ENCODE data around the gene TMEFF2.

The TMEFF2 gene

DNA sequence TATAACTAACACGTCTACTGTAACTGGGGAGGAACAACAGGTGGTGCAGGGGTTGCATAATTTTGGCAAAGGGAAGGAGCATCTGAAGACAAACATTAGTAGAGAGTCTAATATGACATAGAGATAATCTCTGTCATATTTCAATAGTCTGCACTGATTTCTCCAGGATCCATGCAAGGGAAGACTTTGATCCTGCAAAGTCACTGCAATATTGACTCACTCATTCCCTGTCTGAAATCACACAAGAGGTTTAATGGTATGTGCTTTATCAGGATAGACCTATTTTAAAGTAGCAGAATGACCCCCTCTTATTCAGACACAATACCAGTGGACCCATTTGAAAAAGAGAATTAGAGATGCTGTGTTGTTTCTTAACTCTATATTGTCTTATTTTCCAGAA, 249.1 kb downstream of the TMEFF2 start:
- no peak overlapping the region for H3K4me2 ChIP-seq (ENCODE audit: low read depth, low read length, poor library complexity, severe bottlenecking)
- TF ChIP-seq, protein P1, sequence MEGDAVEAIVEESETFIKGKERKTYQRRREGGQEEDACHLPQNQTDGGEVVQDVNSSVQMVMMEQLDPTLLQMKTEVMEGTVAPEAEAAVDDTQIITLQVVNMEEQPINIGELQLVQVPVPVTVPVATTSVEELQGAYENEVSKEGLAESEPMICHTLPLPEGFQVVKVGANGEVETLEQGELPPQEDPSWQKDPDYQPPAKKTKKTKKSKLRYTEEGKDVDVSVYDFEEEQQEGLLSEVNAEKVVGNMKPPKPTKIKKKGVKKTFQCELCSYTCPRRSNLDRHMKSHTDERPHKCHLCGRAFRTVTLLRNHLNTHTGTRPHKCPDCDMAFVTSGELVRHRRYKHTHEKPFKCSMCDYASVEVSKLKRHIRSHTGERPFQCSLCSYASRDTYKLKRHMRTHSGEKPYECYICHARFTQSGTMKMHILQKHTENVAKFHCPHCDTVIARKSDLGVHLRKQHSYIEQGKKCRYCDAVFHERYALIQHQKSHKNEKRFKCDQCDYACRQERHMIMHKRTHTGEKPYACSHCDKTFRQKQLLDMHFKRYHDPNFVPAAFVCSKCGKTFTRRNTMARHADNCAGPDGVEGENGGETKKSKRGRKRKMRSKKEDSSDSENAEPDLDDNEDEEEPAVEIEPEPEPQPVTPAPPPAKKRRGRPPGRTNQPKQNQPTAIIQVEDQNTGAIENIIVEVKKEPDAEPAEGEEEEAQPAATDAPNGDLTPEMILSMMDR (IDR thresholded peaks at IDR 0.05; ENCODE audit: insufficient read depth, low read length, poor library complexity, severe bottlenecking) = no peak
- no peak for TF ChIP-seq EZH2phosphoT487 (conservative IDR thresholded peaks at IDR 0.05; ENCODE audit: low read length)
- H3K9ac ChIP-seq (ENCODE audit: low read length) = no peak overlapping the region
- H3K4me3 ChIP-seq (ENCODE audit: insufficient read depth, low read length, poor library complexity, severe bottlenecking) = no peak overlapping the region
- H3K9me2 ChIP-seq (replicated peaks; ENCODE audit: insufficient read depth, low read length) = no peaks in the 10 kb centered on the region
- H3K27ac ChIP-seq (ENCODE audit: low read depth, low read length) = no peak overlapping the region
- H3K36me3 ChIP-seq (ENCODE audit: low read length) = no peaks in the 10 kb centered on the region
- no peaks in the 10 kb centered on the region for H3K9me3 ChIP-seq (ENCODE audit: insufficient read depth, low read length)
- H3F3A ChIP-seq (ENCODE audit: insufficient read depth) = no peaks in the 10 kb centered on the region
- H3K27me3 ChIP-seq (ENCODE audit: low read length) = no peaks in the 10 kb centered on the region
- H3K79me2 ChIP-seq (ENCODE audit: insufficient read depth, low read length) = no peaks in the 10 kb centered on the region
- H4K20me1 ChIP-seq (ENCODE audit: low read depth, low read length) = no peaks in the 10 kb centered on the region
- no peak overlapping the region for H2AFZ ChIP-seq (ENCODE audit: low read depth, low read length, severe bottlenecking)

DNA sequence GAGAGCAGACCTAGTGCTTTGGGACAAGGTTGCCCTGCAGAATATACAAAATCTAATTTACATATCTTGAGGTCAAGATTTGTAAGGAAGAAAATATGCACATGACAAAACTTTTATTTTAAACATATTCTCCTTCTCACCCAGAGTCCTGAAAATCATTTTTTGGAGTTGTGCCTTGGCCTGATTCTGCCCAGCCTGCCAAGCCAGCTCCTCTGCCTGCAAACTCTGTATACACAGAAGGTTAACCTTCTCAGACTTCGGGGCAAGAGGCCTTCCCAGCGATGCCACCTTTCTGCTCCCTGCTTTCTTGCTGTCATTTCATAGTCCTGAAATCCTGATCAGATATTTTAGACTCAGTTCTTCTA, 252.0 kb downstream of the TMEFF2 start:
- no peaks in the 10 kb centered on the region for H3F3A ChIP-seq (ENCODE audit: insufficient read depth)
- H3K9ac ChIP-seq (ENCODE audit: low read length) = no peak overlapping the region
- no peak overlapping the region for H3K4me3 ChIP-seq (ENCODE audit: insufficient read depth, low read length, poor library complexity, severe bottlenecking)
- H3K27me3 ChIP-seq (ENCODE audit: low read length) = no peaks in the 10 kb centered on the region
- H4K20me1 ChIP-seq (ENCODE audit: low read depth, low read length) = no peaks in the 10 kb centered on the region
- no peaks in the 10 kb centered on the region for H3K79me2 ChIP-seq (ENCODE audit: insufficient read depth, low read length)
- no peaks in the 10 kb centered on the region for H3K9me3 ChIP-seq (ENCODE audit: insufficient read depth, low read length)
- no peaks in the 10 kb centered on the region for H3K9me2 ChIP-seq (replicated peaks; ENCODE audit: insufficient read depth, low read length)
- H3K4me2 ChIP-seq (ENCODE audit: low read depth, low read length, poor library complexity, severe bottlenecking) = no peak overlapping the region
- TF ChIP-seq EZH2phosphoT487 (conservative IDR thresholded peaks at IDR 0.05; ENCODE audit: low read length) = no peak
- TF ChIP-seq, protein P1 (IDR thresholded peaks at IDR 0.05; ENCODE audit: insufficient read depth, low read length, poor library complexity, severe bottlenecking) = no peak
- no peak overlapping the region for H3K27ac ChIP-seq (ENCODE audit: low read depth, low read length)
- H3K36me3 ChIP-seq (ENCODE audit: low read length) = no peaks in the 10 kb centered on the region
- no peak overlapping the region for H2AFZ ChIP-seq (ENCODE audit: low read depth, low read length, severe bottlenecking)

GRCh38 chr2:191942090-191942738, 252.5 kb downstream of the TMEFF2 start:
- H3K9me3 ChIP-seq (ENCODE audit: insufficient read depth, low read length) = no peaks in the 10 kb centered on the region
- H3K27ac ChIP-seq (ENCODE audit: low read depth, low read length) = no peak overlapping the region
- no peaks in the 10 kb centered on the region for H3K9me2 ChIP-seq (replicated peaks; ENCODE audit: insufficient read depth, low read length)
- H3K27me3 ChIP-seq (ENCODE audit: low read length) = no peaks in the 10 kb centered on the region
- H3K9ac ChIP-seq (ENCODE audit: low read length) = no peak overlapping the region
- H3K4me3 ChIP-seq (ENCODE audit: insufficient read depth, low read length, poor library complexity, severe bottlenecking) = no peak overlapping the region
- H4K20me1 ChIP-seq (ENCODE audit: low read depth, low read length) = no peaks in the 10 kb centered on the region
- H3K79me2 ChIP-seq (ENCODE audit: insufficient read depth, low read length) = no peaks in the 10 kb centered on the region
- H3K4me2 ChIP-seq (ENCODE audit: low read depth, low read length, poor library complexity, severe bottlenecking) = no peak overlapping the region
- no peak for TF ChIP-seq EZH2phosphoT487 (conservative IDR thresholded peaks at IDR 0.05; ENCODE audit: low read length)
- TF ChIP-seq, protein P1 (IDR thresholded peaks at IDR 0.05; ENCODE audit: insufficient read depth, low read length, poor library complexity, severe bottlenecking) = no peak
- H2AFZ ChIP-seq (ENCODE audit: low read depth, low read length, severe bottlenecking) = no peak overlapping the region
- no peaks in the 10 kb centered on the region for H3K36me3 ChIP-seq (ENCODE audit: low read length)
- H3F3A ChIP-seq (ENCODE audit: insufficient read depth) = no peaks in the 10 kb centered on the region

Measured in SU-DHL-6 (cell line).